Pancreas (tissue), 10 donors: ENCODE results near the gene NLRP5. TPM values are rescaled to one million over a fixed set of nuclear protein-coding genes. Genes with fewer than 3 reads are reported as not detected.

Experiments
- ATAC-seq, 4 donors: fragments of 200-7000 bp; cut with Tn5 transposase; one replicate each; pipeline versions ENCODE4 v1.8.0 to v1.9.1; 2020; ENCODE audit warnings: mild to moderate bottlenecking in 4 of 4, moderate library complexity in 4 of 4
- DNase-seq, 6 donors: peaks; one replicate each; pipeline ENCODE4 v3.0.0-alpha.2; 2020
- FAIRE-seq: peaks from 2 replicates; lab custom pipeline; 2012; peaks lifted over from hg19 to GRCh38; lab: Jason Lieb, UNC
- H3K27ac ChIP-seq, 4 donors: fragments of 200-600 bp; sonication (generic); 1 replicate in 3 of 4; 2 replicates in 1 of 4; pipeline versions ENCODE4 v1.5.0 to v1.8.0; 2020
- H3K27me3 ChIP-seq, 4 donors: fragments of 200-600 bp; one replicate each; pipeline ENCODE4 v1.8.0; 2021
- H3K36me3 ChIP-seq, 3 donors: fragments of 200-600 bp; sonication (generic) in 1 of 3; one replicate each; pipeline versions ENCODE4 v1.5.0 to v1.8.0; 2020 to 2021
- H3K4me1 ChIP-seq, 3 donors: fragments of 200-600 bp; one replicate each; pipeline ENCODE4 v1.8.0; 2021
- H3K4me3 ChIP-seq, 4 donors: fragments of 200-600 bp; sonication (generic) in 2 of 4; one replicate each; pipeline versions ENCODE4 v1.5.0 to v1.8.0; 2020 to 2021
- H3K9me3 ChIP-seq, 4 donors: fragments of 200-600 bp; one replicate each; pipeline ENCODE4 v1.8.0; 2021
- CTCF ChIP-seq, 4 donors: fragments of 200-600 bp; sonication (generic) in 3 of 4; IDR thresholded peaks; one replicate each; pipeline versions ENCODE4 v1.5.0 to v1.8.0; 2021; ENCODE audit warnings: antibody characterized with exemption in 4 of 4
- WGBS, 2 donors: extraction: QIAGEN DNeasy Blood & Tissue Kit; methylation state at CpG; one replicate each; pipeline ENCODE4 v1.1.7; 2013; 5-methylcytosine and 5-hydroxymethylcytosine counted together
- intact Hi-C, 3 donors: fragments of 100-400 bp; cut with DNase I; formaldehyde crosslinking; loops; one replicate each; pipeline versions ENCODE4 v1.11.1 to v1.14.2; 2022
- polyA plus RNA-seq, 2 donors: library from polyadenylated mRNA; stranded (reverse); fragments of 200-250 nt; gene quantifications; one replicate each; pipeline ENCODE4 v1.2.3, GENCODE V29; 2013
- total RNA-seq, 6 donors: library from RNA; stranded (reverse); fragmentation: NEBNext Ultra II Directional in 4 of 6; extraction: Animal tissue kit (Norgen Biotek cat#: 25700) in 4 of 6; gene quantifications; one replicate each; pipeline versions ENCODE4 v1.2.1 to v1.2.4, GENCODE V29; 2021 to 2023
- donor health status: healthy with polysubstance abuse.
- donor health status: DM: no; HTN: no; CAD: no; lungs with moderate emphysema.
- donor health status: DM: no; HTN: no; CAD: no.
- donor health status: control.
- donor health status: control.
- donor health status: Bipolar disorder and iron deficiency.
- donor health status: DM: yes; HTN: yes; CAD: no.
- donor health status: DM: no; HTN: no; CAD: no.
- donor health status: DM: no; HTN: no; CAD: no.
- donor health status: DM: yes; HTN: yes; CAD: no.

Gene NLRP5
- total and polyA plus RNA-seq, 8 donors, result not detected

- DNase-seq, result no peak
- Histone ChIP-seq H3K4me1 (no peaks in the 10 kb centered on the region), H3K27me3 (no peaks in the 10 kb centered on the region), H3K9me3 (no peaks in the 10 kb centered on the region), H3K36me3 (no peaks in the 10 kb centered on the region), H3K4me3 (no peak overlapping the region), H3K27ac (no peak overlapping the region)
- intact Hi-C loops, result no loop called here
- WGBS, 2 donors, result 70 to 78% methylated on average over 7 of the region's 7 CpGs
- ATAC-seq, result no peak
- no peak for FAIRE-seq
- no peak for TF ChIP-seq CTCF (IDR thresholded peaks at IDR 0.05)
Measured at GRCh38 chr19:55956431-55956830, 30.1 kb upstream of the NLRP5 start.

DNA sequence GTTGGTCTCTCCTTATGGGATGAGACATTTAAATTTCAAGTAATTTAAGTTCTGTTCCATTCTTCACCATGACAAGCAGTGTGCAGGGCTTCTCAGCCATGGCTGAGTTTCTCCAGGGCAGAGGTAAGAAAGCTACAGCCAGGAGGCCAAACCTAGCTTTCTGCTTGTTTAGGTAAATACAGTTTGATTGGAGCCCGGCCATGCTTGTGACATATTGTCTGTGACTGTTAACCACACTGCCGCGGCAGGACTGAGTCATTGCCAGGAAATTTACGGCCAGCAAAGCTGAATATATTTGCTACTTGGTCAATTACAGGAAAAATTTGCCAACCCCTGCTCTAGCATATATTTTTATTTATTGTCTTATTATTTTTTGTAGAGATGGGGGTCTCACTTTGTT is 28.2 kb upstream of the NLRP5 start:
- 43 to 51% methylated on average over 4 of the region's 4 CpGs for WGBS, 2 donors
- TF ChIP-seq CTCF (IDR thresholded peaks at IDR 0.05), result no peak
- no peaks in the 10 kb centered on the region for H3K4me1 ChIP-seq
- no peaks in the 10 kb centered on the region for H3K36me3 ChIP-seq
- H3K4me3 ChIP-seq, result no peak overlapping the region
- DNase-seq, result no peak
- no peak for ATAC-seq
- intact Hi-C loops, result no loop called here
- H3K27ac ChIP-seq, result no peak overlapping the region
- no peaks in the 10 kb centered on the region for H3K9me3 ChIP-seq
- no peaks in the 10 kb centered on the region for H3K27me3 ChIP-seq
- no peak for FAIRE-seq

DNA sequence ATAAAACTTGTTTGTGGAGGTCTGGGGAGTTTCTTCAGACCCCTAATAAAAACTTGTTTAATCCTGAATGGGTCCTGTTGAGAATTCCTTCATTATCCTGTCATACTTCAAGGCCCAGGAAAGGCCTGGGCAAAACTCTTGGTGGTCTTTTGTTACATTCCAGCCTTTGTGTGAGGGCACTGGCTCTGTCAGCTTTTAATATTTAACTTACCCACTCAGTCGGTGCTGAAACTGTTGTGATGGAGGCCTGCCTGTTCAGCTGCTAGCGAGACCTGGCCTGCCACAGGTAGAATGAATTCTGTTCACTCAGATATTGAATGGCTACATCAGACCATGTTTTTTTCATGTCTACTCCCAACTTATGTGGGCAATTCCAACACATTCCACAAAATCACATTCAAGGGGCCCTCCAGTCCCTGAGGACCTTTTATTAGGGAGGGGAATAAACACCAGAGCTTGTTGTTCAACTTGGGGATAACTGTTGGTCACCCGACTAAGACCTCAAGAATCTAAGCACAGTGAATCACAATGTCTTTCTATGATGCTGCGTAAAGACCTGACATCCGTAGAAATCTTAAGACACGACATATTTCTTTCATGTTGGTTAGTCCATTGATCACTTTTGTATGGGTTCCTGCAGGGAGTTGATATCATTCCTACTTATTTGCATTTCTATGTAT is 26.4 kb upstream of the NLRP5 start:
- H3K36me3 ChIP-seq, result no peaks in the 10 kb centered on the region

GRCh38 chr19:55962186-55962585 is 24.4 kb upstream of the NLRP5 start:
- intact Hi-C loops, result no loop called here
- ATAC-seq, result no peak

More for the DNA sequence above, 26.4 kb upstream of the NLRP5 start:
- 66 to 69% methylated on average over 6 of the region's 6 CpGs for WGBS, 2 donors
- Histone ChIP-seq H3K27ac (no peak overlapping the region), H3K4me1 (no peaks in the 10 kb centered on the region), H3K4me3 (no peak overlapping the region), H3K27me3 (no peaks in the 10 kb centered on the region), H3K9me3 (no peaks in the 10 kb centered on the region)
- intact Hi-C loops, result no loop called here
- no peak for FAIRE-seq
- ATAC-seq, result no peak
- DNase-seq, result no peak
- TF ChIP-seq CTCF (IDR thresholded peaks at IDR 0.05), result no peak

More at GRCh38 chr19:55962186-55962585, 24.4 kb upstream of the NLRP5 start:
- no peak overlapping the region for H3K27ac ChIP-seq
- 74 to 84% methylated on average over 10 of the region's 10 CpGs for WGBS, 2 donors
- H3K36me3 ChIP-seq, result no peaks in the 10 kb centered on the region
- no peaks in the 10 kb centered on the region for H3K9me3 ChIP-seq
- H3K27me3 ChIP-seq, result no peaks in the 10 kb centered on the region
- no peaks in the 10 kb centered on the region for H3K4me1 ChIP-seq
- no peak for TF ChIP-seq CTCF (IDR thresholded peaks at IDR 0.05)
- no peak overlapping the region for H3K4me3 ChIP-seq
- no peak for FAIRE-seq
- DNase-seq, result no peak
